H1 (cell line): Measurements from ENCODE around the gene ZNF837. TPM values are rescaled to one million over a fixed set of nuclear protein-coding genes. Genes with fewer than 3 reads are reported as not detected.

ENCODE experiments used
- CTCF ChIA-PET: fragments of 300-600 bp; sonication (Branson Sonifier 250); formaldehyde crosslinking; loops from one replicate; lab custom pipeline; 2021; ENCODE audit not compliant: partially characterized antibody; lab: Charles Lee
- POLR2A ChIA-PET: fragments of 300-600 bp; sonication (Branson Sonifier 250); formaldehyde crosslinking; loops from one replicate; lab custom pipeline; 2021; ENCODE audit warnings: inconsistent platforms; ENCODE audit not compliant: partially characterized antibody; lab: Charles Lee
- DNase-seq, 2 experiments: peaks; one replicate each; pipeline versions ENCODE4 v3.0.0 to v3.0.0-alpha.2; 2010 to 2022; ENCODE audit warnings: low spot score in 2 of 2, low read depth in 1 of 2, mixed read lengths in 1 of 2
- FAIRE-seq: peaks from 2 replicates; lab custom pipeline; 2011; peaks lifted over from hg19 to GRCh38; lab: Jason Lieb, UNC
- H2AFZ ChIP-seq: 2 replicates; pipeline ENCODE4 v1.8.1; 2012; ENCODE audit warnings: low read length, inconsistent platforms
- H2AK5ac ChIP-seq: 2 replicates; pipeline ENCODE4 v1.6.1; 2013; ENCODE audit warnings: low read depth, low read length
- H2BK120ac ChIP-seq: replicated peaks from 2 replicates; pipeline ENCODE3; 2013; ENCODE audit warnings: low read depth, low read length, inconsistent platforms
- H2BK12ac ChIP-seq: 2 replicates; pipeline ENCODE4 v1.6.1; 2013; ENCODE audit warnings: low read depth, low read length
- H2BK15ac ChIP-seq: 2 replicates; pipeline ENCODE4 v1.6.1; 2013; ENCODE audit warnings: low read length
- H2BK20ac ChIP-seq: 2 replicates; pipeline ENCODE4 v1.6.1; 2013; ENCODE audit warnings: low read length
- H2BK5ac ChIP-seq: 2 replicates; pipeline ENCODE4 v1.6.1; 2013; ENCODE audit warnings: low read depth, low read length
- H3K14ac ChIP-seq: 2 replicates; pipeline ENCODE4 v1.6.1; 2013; ENCODE audit warnings: inconsistent platforms; ENCODE audit not compliant: insufficient read length
- H3K18ac ChIP-seq: 2 replicates; pipeline ENCODE4 v1.6.1; 2013; ENCODE audit warnings: low read length; ENCODE audit errors: extremely low read depth
- H3K23ac ChIP-seq: 2 replicates; pipeline ENCODE4 v1.6.1; 2013; ENCODE audit warnings: inconsistent platforms; ENCODE audit not compliant: insufficient read length
- H3K23me2 ChIP-seq: 2 replicates; pipeline ENCODE4 v1.6.1; 2013; ENCODE audit warnings: low read depth, low read length
- H3K27ac ChIP-seq: 2 replicates; pipeline ENCODE4 v1.6.1; 2011; ENCODE audit warnings: low read depth, low read length, inconsistent platforms
- H3K27me3 ChIP-seq, 4 experiments: replicated peaks in 1 of 4; 1 replicate in 1 of 4; 2 replicates in 3 of 4; pipeline versions ENCODE4 v1.6.1 to v1.8.1; 2011 to 2013; ENCODE audit warnings: low read length in 3 of 4, mild to moderate bottlenecking in 3 of 4, inconsistent platforms in 2 of 4, mixed read lengths in 2 of 4, moderate library complexity in 1 of 4; ENCODE audit not compliant: control insufficient read depth in 3 of 4, insufficient read depth in 3 of 4; ENCODE audit errors: extremely low read depth in 1 of 4
- H3K36me3 ChIP-seq, 4 experiments: 2 replicates each; pipeline versions ENCODE4 v1.6.1 to v1.8.1; 2011 to 2013; ENCODE audit warnings: mild to moderate bottlenecking in 4 of 4, low read length in 3 of 4, moderate library complexity in 2 of 4, control low read depth in 1 of 4, inconsistent platforms in 1 of 4; ENCODE audit not compliant: insufficient read depth in 4 of 4, control insufficient read depth in 2 of 4
- H3K4ac ChIP-seq: replicated peaks from 2 replicates; pipeline ENCODE3; 2013; ENCODE audit warnings: low read length, low read depth, mixed read lengths, inconsistent platforms; ENCODE audit not compliant: insufficient read length
- H3K4me1 ChIP-seq, 4 experiments: replicated peaks in 1 of 4; 1 replicate in 1 of 4; 2 replicates in 3 of 4; pipeline versions ENCODE4 v1.6.1 to v1.8.1; 2011 to 2013; ENCODE audit warnings: low read length in 3 of 4, inconsistent platforms in 2 of 4, mixed read lengths in 1 of 4; ENCODE audit not compliant: insufficient read depth in 4 of 4, control insufficient read depth in 3 of 4
- H3K4me2 ChIP-seq, 2 experiments: 2 replicates each; pipeline versions ENCODE4 v1.6.1 to v1.8.1; 2011 to 2013; ENCODE audit warnings: low read depth in 2 of 2, low read length in 2 of 2, control low read depth in 1 of 2, inconsistent platforms in 1 of 2, mild to moderate bottlenecking in 1 of 2; ENCODE audit not compliant: insufficient read depth in 1 of 2
- H3K4me3 ChIP-seq, 4 experiments: fragments of 200-600, 300-600 bp in 1 of 4; sonication (generic), shearing (Covaris generic), sonication (Bioruptor Twin) in 1 of 4; 2 replicates each; pipeline versions ENCODE4 v1.5.1 to v1.8.1; 2011 to 2016; ENCODE audit warnings: low read length in 4 of 4, low read depth in 3 of 4, control low read depth in 2 of 4, inconsistent platforms in 2 of 4, mild to moderate bottlenecking in 2 of 4, mixed read lengths in 1 of 4, moderate library complexity in 1 of 4; ENCODE audit not compliant: insufficient read depth in 2 of 4; ENCODE audit errors: extremely low read depth in 1 of 4
- H3K56ac ChIP-seq: replicated peaks from 2 replicates; pipeline ENCODE3; 2013; ENCODE audit warnings: low read depth, mild to moderate bottlenecking, mixed read lengths, low read length, inconsistent platforms; ENCODE audit not compliant: insufficient read length
- H3K79me1 ChIP-seq: 2 replicates; pipeline ENCODE4 v1.6.1; 2013; ENCODE audit warnings: low read depth, low read length, control low read depth
- H3K79me2 ChIP-seq, 2 experiments: 2 replicates each; pipeline versions ENCODE4 v1.6.1 to v1.8.1; 2012 to 2013; ENCODE audit warnings: low read length in 2 of 2, mild to moderate bottlenecking in 2 of 2, inconsistent platforms in 1 of 2; ENCODE audit not compliant: insufficient read depth in 2 of 2, control insufficient read depth in 1 of 2
- H3K9ac ChIP-seq, 4 experiments: replicated peaks in 1 of 4; 1 replicate in 1 of 4; 2 replicates in 3 of 4; pipeline versions ENCODE4 v1.6.1 to v1.8.1; 2011 to 2013; ENCODE audit warnings: low read depth in 3 of 4, low read length in 3 of 4, control low read depth in 2 of 4, mild to moderate bottlenecking in 2 of 4, moderate library complexity in 2 of 4, inconsistent platforms in 1 of 4; ENCODE audit errors: extremely low read depth in 1 of 4
- H3K9me3 ChIP-seq, 2 experiments: 2 replicates each; pipeline versions ENCODE4 v1.6.1 to v1.8.1; 2012 to 2013; ENCODE audit warnings: mild to moderate bottlenecking in 2 of 2, moderate library complexity in 2 of 2, control low read depth in 1 of 2, inconsistent platforms in 1 of 2, low read depth in 1 of 2, low read length in 1 of 2, mixed read lengths in 1 of 2; ENCODE audit not compliant: insufficient read depth in 2 of 2
- H4K20me1 ChIP-seq, 2 experiments: replicated peaks in 1 of 2; 2 replicates each; pipeline versions ENCODE3 to v1.8.1; 2011 to 2013; ENCODE audit warnings: inconsistent platforms in 2 of 2, low read length in 2 of 2, mild to moderate bottlenecking in 1 of 2; ENCODE audit not compliant: insufficient read depth in 2 of 2, control insufficient read depth in 1 of 2
- H4K5ac ChIP-seq: 2 replicates; pipeline ENCODE4 v1.6.1; 2013; ENCODE audit warnings: low read length, low read depth, mixed read lengths, inconsistent platforms; ENCODE audit not compliant: insufficient read length
- H4K8ac ChIP-seq: 2 replicates; pipeline ENCODE4 v1.8.0; 2013; ENCODE audit warnings: mild to moderate bottlenecking, moderate library complexity, low read length, inconsistent platforms; ENCODE audit not compliant: insufficient read depth; ENCODE audit errors: extremely low read depth
- H4K91ac ChIP-seq: replicated peaks from 2 replicates; pipeline ENCODE3; 2013; ENCODE audit warnings: low read length, mixed read lengths, inconsistent platforms; ENCODE audit not compliant: insufficient read length
- WGBS, 2 experiments: shearing (Covaris generic) in 1 of 2; methylation state at CpG; one replicate each; pipeline versions ENCODE4 v1.1.6 to v1.1.7; 2013 to 2015; ENCODE audit warnings: low lambda C conversion rate in 2 of 2, mixed read lengths in 2 of 2, inconsistent platforms in 1 of 2, low coverage in 1 of 2, missing lambda C conversion rate in 1 of 2; ENCODE audit not compliant: insufficient replicate concordance in 2 of 2, insufficient coverage in 1 of 2, insufficient read length in 1 of 2; ENCODE audit errors: extremely low coverage in 1 of 2, missing lambda C conversion rate in 1 of 2; 5-methylcytosine and 5-hydroxymethylcytosine counted together
- polyA plus RNA-seq, 7 experiments: library from polyadenylated mRNA; depleted of rRNA in 3 of 7; stranded (reverse) in 5 of 7; unstranded in 2 of 7; fragments of >200 nt in 5 of 7; fragments of 200-250 nt in 2 of 7; gene quantifications; 1 replicate in 5 of 7; 2 replicates in 1 of 7; 4 replicates in 1 of 7; pipeline versions ENCODE4 v1.2.1 to v1.2.3, GENCODE V29; 2011 to 2013; ENCODE audit warnings: missing spikeins in 2 of 7, mixed read lengths in 2 of 7
- total RNA-seq: library from RNA; stranded (reverse); fragmentation: NEBNext Ultra II Directional; extraction: Animal tissue kit (Norgen Biotek cat#: 25700); gene quantifications from 2 replicates; pipeline ENCODE4 v1.2.1, GENCODE V29; 2021

ZNF837 gene
- total and polyA plus RNA-seq, 2 of the 8 experiments (the other 6 are each of a cell fraction or from before 2014, with no cell fraction given): 1.9 to 3.3 TPM

- H2BK15ac ChIP-seq: no peak overlapping the region
- H3K14ac ChIP-seq: no peak overlapping the region
- no peaks in the 10 kb centered on the region for H3K79me2 ChIP-seq
- H3K23me2 ChIP-seq: no peaks in the 10 kb centered on the region
- no peak overlapping the region for H2BK20ac ChIP-seq
- H4K91ac ChIP-seq: no peak overlapping the region
- H3K27me3 ChIP-seq: no peaks in the 10 kb centered on the region
- H3K56ac ChIP-seq: no peak overlapping the region
- no peak overlapping the region for H4K5ac ChIP-seq
- H3K9ac ChIP-seq: no peak overlapping the region
- H2BK12ac ChIP-seq: no peak overlapping the region
- WGBS, 2 experiments: 88% methylated on average over 1 of the region's 1 CpG; no CpG with 5 or more reads in 1 of the 2 experiments
- no peak for FAIRE-seq
- no peak overlapping the region for H2BK5ac ChIP-seq
- no peak overlapping the region for H4K8ac ChIP-seq
- no peaks in the 10 kb centered on the region for H3K4me1 ChIP-seq
- no peak overlapping the region for H3K18ac ChIP-seq
- peaks cover 3 to 8% of the 10 kb centered on the region in 2 experiments for H4K20me1 ChIP-seq
- H3K4ac ChIP-seq: no peak overlapping the region
- no peak overlapping the region for H2AFZ ChIP-seq
- no peak for DNase-seq
- no peak overlapping the region for H2AK5ac ChIP-seq
- ChIA-PET POLR2A (interaction anchor here (0.6 to 0.8 kb wide), 2 partner anchors 94 to 183 kb away, joined by 4 to 6 read pairs; partner anchors contain the start of gene ZBTB45), CTCF (interaction anchor here (0.8 to 1.2 kb wide), 2 partner anchors 29 to 183 kb away, joined by 3 read pairs; no protein-coding TSS in a partner anchor)
- H3K23ac ChIP-seq: no peak overlapping the region
- peaks cover 5 to 6% of the 10 kb centered on the region in 2 experiments; a peak in 2 of 4 replicates for H3K9me3 ChIP-seq
- H3K27ac ChIP-seq: no peak overlapping the region
- H3K4me2 ChIP-seq: no peak overlapping the region
- H3K4me3 ChIP-seq: no peak overlapping the region
- H2BK120ac ChIP-seq: no peak overlapping the region
- peaks cover 0 to 9% (median 3%) of the 10 kb centered on the region in 4 experiments; a peak in 3 of 8 replicates for H3K36me3 ChIP-seq
- no peaks in the 10 kb centered on the region for H3K79me1 ChIP-seq
These were observed 44.6 kb downstream of the ZNF837 start for GRCh38 chr19:58336216-58336615.
